ENCODE measurements around the gene EXOSC2.

DNA sequence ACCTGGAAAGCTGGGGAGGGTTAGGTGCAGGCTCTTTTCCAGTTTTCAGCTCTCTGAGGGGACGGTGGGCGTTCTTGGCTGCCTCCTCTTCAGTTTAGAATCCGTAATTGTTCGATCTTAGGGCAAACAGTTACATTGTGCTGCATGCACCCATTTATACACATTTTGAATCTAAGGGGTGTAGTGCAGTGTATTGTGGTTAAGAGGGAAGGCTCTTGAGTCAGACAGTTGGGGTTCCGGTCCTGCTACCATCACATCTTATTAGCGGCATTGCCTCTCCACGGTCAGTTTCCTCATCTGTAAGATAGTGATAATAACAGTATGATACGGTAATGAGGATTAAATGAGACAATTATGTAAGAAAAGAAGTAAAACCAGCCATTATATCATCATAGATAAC, 625 bp downstream of the EXOSC2 start:
- TF ChIP-seq, protein P1, sequence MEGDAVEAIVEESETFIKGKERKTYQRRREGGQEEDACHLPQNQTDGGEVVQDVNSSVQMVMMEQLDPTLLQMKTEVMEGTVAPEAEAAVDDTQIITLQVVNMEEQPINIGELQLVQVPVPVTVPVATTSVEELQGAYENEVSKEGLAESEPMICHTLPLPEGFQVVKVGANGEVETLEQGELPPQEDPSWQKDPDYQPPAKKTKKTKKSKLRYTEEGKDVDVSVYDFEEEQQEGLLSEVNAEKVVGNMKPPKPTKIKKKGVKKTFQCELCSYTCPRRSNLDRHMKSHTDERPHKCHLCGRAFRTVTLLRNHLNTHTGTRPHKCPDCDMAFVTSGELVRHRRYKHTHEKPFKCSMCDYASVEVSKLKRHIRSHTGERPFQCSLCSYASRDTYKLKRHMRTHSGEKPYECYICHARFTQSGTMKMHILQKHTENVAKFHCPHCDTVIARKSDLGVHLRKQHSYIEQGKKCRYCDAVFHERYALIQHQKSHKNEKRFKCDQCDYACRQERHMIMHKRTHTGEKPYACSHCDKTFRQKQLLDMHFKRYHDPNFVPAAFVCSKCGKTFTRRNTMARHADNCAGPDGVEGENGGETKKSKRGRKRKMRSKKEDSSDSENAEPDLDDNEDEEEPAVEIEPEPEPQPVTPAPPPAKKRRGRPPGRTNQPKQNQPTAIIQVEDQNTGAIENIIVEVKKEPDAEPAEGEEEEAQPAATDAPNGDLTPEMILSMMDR (IDR thresholded peaks at IDR 0.05) = no peak
- TF ChIP-seq POLR2A (IDR thresholded peaks at IDR 0.05) = no peak
